SK-N-SH treated with all-trans-retinoic acid at 6 μM for 48 hours (cell line): ENCODE measurements around the gene SOX5.

ENCODE experiments used
- ARNTL ChIP-seq: fragments of 450-650 bp; formaldehyde crosslinking; IDR thresholded peaks from 2 replicates; pipeline ENCODE4 v1.5.0; 2020; ENCODE audit warnings: low read depth, mild to moderate bottlenecking, moderate library complexity, borderline replicate concordance
- BACH2 ChIP-seq: fragments of 250-450 bp; sonication (Bioruptor Pico); IDR thresholded peaks from 2 replicates; pipeline ENCODE4 v1.9.0; 2021; ENCODE audit warnings: mild to moderate bottlenecking, borderline replicate concordance
- ESRRG ChIP-seq: fragments of 250-450 bp; sonication (Bioruptor Pico); IDR thresholded peaks from 2 replicates; pipeline ENCODE4 v1.6.1; 2021; ENCODE audit warnings: mild to moderate bottlenecking
- ISL1 ChIP-seq: fragments of 250-450 bp; sonication (Bioruptor Pico); IDR thresholded peaks from 2 replicates; pipeline ENCODE4 v2.1.2; 2022; ENCODE audit warnings: mild to moderate bottlenecking, moderate library complexity
- OSR1 ChIP-seq: fragments of 250-450 bp; sonication (Bioruptor Pico); IDR thresholded peaks from 2 replicates; pipeline ENCODE4 v1.8.0; 2022; ENCODE audit warnings: moderate library complexity, mild to moderate bottlenecking, inconsistent platforms
- RARB ChIP-seq: fragments of 250-450 bp; sonication (Bioruptor Pico); IDR thresholded peaks from 2 replicates; pipeline ENCODE4 v1.8.0; 2021; ENCODE audit warnings: mild to moderate bottlenecking, moderate library complexity
- TOX ChIP-seq: fragments of 250-450 bp; sonication (Bioruptor Pico); IDR thresholded peaks from 2 replicates; pipeline ENCODE4 v1.8.0; 2021; ENCODE audit warnings: mild to moderate bottlenecking, moderate library complexity, borderline replicate concordance
- ZFP3 ChIP-seq: fragments of 250-450 bp; sonication (Bioruptor Pico); IDR thresholded peaks from 2 replicates; pipeline ENCODE4 v1.5.0; 2020; ENCODE audit warnings: mild to moderate bottlenecking, moderate library complexity
- ZFP30 ChIP-seq: fragments of 450-650 bp; formaldehyde crosslinking; IDR thresholded peaks from 2 replicates; pipeline ENCODE4 v1.5.0; 2022; ENCODE audit warnings: mild to moderate bottlenecking, moderate library complexity
- TF ChIP-seq, protein P1 (sequence below): fragments of 250-450 bp; sonication (Bioruptor Pico); IDR thresholded peaks from 2 replicates; pipeline ENCODE4 v1.8.0; 2020; ENCODE audit warnings: mild to moderate bottlenecking, moderate library complexity, borderline replicate concordance
- TF ChIP-seq, protein P2 (sequence below): fragments of 250-450 bp; sonication (Bioruptor Pico); IDR thresholded peaks from 2 replicates; pipeline ENCODE4 v1.5.1; 2021; ENCODE audit warnings: mild to moderate bottlenecking, moderate library complexity

DNA sequence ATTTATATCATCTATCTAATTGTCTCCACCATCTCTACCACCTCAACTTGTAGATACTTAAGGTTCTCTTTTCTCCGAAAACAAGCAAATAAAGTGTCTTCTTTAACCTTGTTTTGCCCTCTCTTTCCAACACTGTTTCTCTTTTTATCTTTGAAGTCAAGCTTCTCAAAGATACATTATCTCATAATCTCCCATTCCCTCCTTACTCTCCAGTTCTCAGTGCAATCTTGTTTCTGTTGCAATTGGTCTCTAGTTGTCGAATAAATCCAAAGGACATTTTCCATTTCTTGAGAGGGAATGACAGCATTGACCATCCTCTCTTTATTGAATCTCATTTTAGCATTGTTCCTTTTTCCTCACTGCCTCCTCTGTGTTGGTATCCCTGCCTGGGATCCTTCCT lies 383.3 kb downstream of the SOX5 start:
- TF ChIP-seq ARNTL (CRISPR knock-in tag) (no peak), ESRRG (CRISPR knock-in tag) (no peak), ZFP3 (CRISPR knock-in tag) (no peak), BACH2 (no peak), OSR1 (CRISPR knock-in tag) (no peak), ZFP30 (no peak), TOX (CRISPR knock-in tag) (no peak), ISL1 (no peak), RARB (CRISPR knock-in tag) (no peak)
- TF ChIP-seq, protein P1, sequence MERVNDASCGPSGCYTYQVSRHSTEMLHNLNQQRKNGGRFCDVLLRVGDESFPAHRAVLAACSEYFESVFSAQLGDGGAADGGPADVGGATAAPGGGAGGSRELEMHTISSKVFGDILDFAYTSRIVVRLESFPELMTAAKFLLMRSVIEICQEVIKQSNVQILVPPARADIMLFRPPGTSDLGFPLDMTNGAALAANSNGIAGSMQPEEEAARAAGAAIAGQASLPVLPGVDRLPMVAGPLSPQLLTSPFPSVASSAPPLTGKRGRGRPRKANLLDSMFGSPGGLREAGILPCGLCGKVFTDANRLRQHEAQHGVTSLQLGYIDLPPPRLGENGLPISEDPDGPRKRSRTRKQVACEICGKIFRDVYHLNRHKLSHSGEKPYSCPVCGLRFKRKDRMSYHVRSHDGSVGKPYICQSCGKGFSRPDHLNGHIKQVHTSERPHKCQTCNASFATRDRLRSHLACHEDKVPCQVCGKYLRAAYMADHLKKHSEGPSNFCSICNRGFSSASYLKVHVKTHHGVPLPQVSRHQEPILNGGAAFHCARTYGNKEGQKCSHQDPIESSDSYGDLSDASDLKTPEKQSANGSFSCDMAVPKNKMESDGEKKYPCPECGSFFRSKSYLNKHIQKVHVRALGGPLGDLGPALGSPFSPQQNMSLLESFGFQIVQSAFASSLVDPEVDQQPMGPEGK (CRISPR knock-in tag), result no peak
- TF ChIP-seq, protein P2, sequence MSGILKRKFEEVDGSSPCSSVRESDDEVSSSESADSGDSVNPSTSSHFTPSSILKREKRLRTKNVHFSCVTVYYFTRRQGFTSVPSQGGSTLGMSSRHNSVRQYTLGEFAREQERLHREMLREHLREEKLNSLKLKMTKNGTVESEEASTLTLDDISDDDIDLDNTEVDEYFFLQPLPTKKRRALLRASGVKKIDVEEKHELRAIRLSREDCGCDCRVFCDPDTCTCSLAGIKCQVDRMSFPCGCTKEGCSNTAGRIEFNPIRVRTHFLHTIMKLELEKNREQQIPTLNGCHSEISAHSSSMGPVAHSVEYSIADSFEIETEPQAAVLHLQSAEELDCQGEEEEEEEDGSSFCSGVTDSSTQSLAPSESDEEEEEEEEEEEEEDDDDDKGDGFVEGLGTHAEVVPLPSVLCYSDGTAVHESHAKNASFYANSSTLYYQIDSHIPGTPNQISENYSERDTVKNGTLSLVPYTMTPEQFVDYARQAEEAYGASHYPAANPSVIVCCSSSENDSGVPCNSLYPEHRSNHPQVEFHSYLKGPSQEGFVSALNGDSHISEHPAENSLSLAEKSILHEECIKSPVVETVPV (CRISPR knock-in tag), result no peak
